ENCODE data around the gene IRF9. TPM values are rescaled to one million over a fixed set of nuclear protein-coding genes. Genes with fewer than 3 reads are reported as not detected.

The IRF9 gene
- total and polyA plus RNA-seq, 2 of the 13 experiments (the other 11 are each of a cell fraction or from before 2014, with no cell fraction given): 14.9 to 49.7 TPM

DNA sequence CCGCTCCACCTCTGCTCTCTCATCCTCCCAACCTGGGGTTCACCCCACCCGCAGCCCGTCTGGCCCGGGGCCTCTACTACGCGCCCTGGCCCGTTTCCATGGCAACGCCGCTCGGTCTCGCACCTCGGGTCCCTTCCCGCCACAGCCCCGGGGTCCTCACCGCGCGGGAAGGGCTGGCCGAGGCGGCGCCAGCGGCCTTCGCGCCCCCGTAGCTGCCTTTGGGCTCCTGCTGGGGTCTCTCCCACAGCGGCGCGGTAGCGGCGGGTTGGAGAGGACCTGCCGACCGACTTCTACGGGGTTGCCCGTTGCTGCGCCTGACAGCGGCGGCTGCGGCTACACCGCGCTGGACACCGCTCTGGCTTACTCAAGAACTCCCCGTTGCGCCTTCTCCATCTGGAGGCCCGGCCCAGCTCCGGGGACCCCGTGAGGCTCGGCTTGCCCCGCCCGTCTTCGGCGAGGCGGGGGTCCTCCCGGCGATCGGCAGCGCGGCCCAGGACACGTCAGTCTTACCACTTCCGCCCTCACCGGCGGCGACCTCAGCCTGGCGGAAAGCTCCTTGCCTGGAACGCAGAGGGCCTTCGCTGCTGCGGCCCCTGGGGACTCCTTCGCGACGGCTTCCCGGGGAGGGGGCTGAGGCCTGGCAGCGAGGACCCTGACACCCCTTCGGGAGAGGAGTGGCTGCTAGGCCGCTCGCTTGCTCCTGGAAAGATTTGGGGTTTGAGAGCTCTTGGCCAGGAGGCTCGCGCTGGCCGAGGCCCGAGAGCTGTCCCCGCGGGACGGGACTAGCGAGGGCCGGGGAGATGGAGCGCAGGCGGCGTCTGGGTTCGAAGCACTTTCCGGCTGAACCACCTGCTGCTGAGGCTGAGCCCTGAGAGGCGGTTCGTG is 34.4 kb downstream of the IRF9 start, which contains the start of gene TM9SF1 (continued):
- TF ChIP-seq, protein P1, sequence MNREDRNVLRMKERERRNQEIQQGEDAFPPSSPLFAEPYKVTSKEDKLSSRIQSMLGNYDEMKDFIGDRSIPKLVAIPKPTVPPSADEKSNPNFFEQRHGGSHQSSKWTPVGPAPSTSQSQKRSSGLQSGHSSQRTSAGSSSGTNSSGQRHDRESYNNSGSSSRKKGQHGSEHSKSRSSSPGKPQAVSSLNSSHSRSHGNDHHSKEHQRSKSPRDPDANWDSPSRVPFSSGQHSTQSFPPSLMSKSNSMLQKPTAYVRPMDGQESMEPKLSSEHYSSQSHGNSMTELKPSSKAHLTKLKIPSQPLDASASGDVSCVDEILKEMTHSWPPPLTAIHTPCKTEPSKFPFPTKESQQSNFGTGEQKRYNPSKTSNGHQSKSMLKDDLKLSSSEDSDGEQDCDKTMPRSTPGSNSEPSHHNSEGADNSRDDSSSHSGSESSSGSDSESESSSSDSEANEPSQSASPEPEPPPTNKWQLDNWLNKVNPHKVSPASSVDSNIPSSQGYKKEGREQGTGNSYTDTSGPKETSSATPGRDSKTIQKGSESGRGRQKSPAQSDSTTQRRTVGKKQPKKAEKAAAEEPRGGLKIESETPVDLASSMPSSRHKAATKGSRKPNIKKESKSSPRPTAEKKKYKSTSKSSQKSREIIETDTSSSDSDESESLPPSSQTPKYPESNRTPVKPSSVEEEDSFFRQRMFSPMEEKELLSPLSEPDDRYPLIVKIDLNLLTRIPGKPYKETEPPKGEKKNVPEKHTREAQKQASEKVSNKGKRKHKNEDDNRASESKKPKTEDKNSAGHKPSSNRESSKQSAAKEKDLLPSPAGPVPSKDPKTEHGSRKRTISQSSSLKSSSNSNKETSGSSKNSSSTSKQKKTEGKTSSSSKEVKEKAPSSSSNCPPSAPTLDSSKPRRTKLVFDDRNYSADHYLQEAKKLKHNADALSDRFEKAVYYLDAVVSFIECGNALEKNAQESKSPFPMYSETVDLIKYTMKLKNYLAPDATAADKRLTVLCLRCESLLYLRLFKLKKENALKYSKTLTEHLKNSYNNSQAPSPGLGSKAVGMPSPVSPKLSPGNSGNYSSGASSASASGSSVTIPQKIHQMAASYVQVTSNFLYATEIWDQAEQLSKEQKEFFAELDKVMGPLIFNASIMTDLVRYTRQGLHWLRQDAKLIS (CRISPR knock-in tag; IDR thresholded peaks at IDR 0.05): peak; percentile 91; the same call in 1 of the 2 replicates
- TF ChIP-seq JDP2 (CRISPR knock-in tag; IDR thresholded peaks at IDR 0.05; ENCODE audit: borderline replicate concordance) (no peak), TBX2 (CRISPR knock-in tag; IDR thresholded peaks at IDR 0.05; ENCODE audit: borderline replicate concordance) (peak; percentile 99), ZNF598 (CRISPR knock-in tag; IDR thresholded peaks at IDR 0.05; ENCODE audit: borderline replicate concordance) (peak; percentile 98), MIXL1 (CRISPR knock-in tag; IDR thresholded peaks at IDR 0.05) (peak; percentile 85), TMF1 (CRISPR knock-in tag; IDR thresholded peaks at IDR 0.05; ENCODE audit: low read depth) (peak; percentile 99), ZNF766 (CRISPR knock-in tag; IDR thresholded peaks at IDR 0.05; ENCODE audit: borderline replicate concordance) (peak; percentile 92), ATF6 (CRISPR knock-in tag; conservative IDR thresholded peaks at IDR 0.05) (no peak; the same call in 1 of the 2 replicates), ZNF614 (CRISPR knock-in tag; IDR thresholded peaks at IDR 0.05; ENCODE audit: borderline replicate concordance) (no peak; the same call in none of the 2 replicates), GPBP1L1 (CRISPR knock-in tag; IDR thresholded peaks at IDR 0.05) (no peak), KDM2A (CRISPR knock-in tag; IDR thresholded peaks at IDR 0.05; ENCODE audit: borderline replicate concordance, low read depth) (peak; percentile 100), KDM5B (CRISPR knock-in tag; IDR thresholded peaks at IDR 0.05; ENCODE audit: borderline replicate concordance) (peak; percentile 98), ZNF781 (CRISPR knock-in tag; IDR thresholded peaks at IDR 0.05; ENCODE audit: borderline replicate concordance, not compliant biosample characterization) (peak; percentile 99)
- TF ChIP-seq, protein P2, sequence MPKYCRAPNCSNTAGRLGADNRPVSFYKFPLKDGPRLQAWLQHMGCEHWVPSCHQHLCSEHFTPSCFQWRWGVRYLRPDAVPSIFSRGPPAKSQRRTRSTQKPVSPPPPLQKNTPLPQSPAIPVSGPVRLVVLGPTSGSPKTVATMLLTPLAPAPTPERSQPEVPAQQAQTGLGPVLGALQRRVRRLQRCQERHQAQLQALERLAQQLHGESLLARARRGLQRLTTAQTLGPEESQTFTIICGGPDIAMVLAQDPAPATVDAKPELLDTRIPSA (CRISPR knock-in tag; IDR thresholded peaks at IDR 0.05; ENCODE audit: borderline replicate concordance): peak; percentile 99
- TF ChIP-seq, protein P3, sequence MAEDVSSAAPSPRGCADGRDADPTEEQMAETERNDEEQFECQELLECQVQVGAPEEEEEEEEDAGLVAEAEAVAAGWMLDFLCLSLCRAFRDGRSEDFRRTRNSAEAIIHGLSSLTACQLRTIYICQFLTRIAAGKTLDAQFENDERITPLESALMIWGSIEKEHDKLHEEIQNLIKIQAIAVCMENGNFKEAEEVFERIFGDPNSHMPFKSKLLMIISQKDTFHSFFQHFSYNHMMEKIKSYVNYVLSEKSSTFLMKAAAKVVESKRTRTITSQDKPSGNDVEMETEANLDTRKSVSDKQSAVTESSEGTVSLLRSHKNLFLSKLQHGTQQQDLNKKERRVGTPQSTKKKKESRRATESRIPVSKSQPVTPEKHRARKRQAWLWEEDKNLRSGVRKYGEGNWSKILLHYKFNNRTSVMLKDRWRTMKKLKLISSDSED (CRISPR knock-in tag; IDR thresholded peaks at IDR 0.05): peak; percentile 85; the same call in 1 of the 2 replicates

Measured in HepG2 (cell line).